Immature natural killer cell (primary cell): ENCODE data around the gene PIEZO2. TPM values are rescaled to one million over a fixed set of nuclear protein-coding genes. Genes with fewer than 3 reads are reported as not detected.
A peak's percentile ranks its signal among the peaks of the same experiment; 100 is the strongest.

Experiments used
- DNase-seq, 3 donors: peaks; one replicate each; pipeline ENCODE4 v3.0.0; 2022; ENCODE audit warnings: mixed read lengths in 1 of 3
- H3K27ac Mint-ChIP-seq, 6 donors: one replicate each; pipeline ENCODE4 v1.8.0; 2020; ENCODE audit warnings: mixed read lengths in 6 of 6, mild to moderate bottlenecking in 5 of 6, inconsistent platforms in 4 of 6, moderate library complexity in 3 of 6
- H3K27me3 Mint-ChIP-seq, 3 donors: one replicate each; pipeline ENCODE4 v1.8.0; 2020 to 2021; ENCODE audit warnings: low read depth in 3 of 3, mild to moderate bottlenecking in 3 of 3, mixed read lengths in 3 of 3, moderate library complexity in 3 of 3, inconsistent platforms in 1 of 3
- H3K36me3 Mint-ChIP-seq, 3 donors: one replicate each; pipeline ENCODE4 v1.8.0; 2020; ENCODE audit warnings: mixed read lengths in 3 of 3, inconsistent platforms in 2 of 3, mild to moderate bottlenecking in 2 of 3
- H3K4me1 Mint-ChIP-seq, 2 donors: one replicate each; pipeline ENCODE4 v1.8.0; 2020; ENCODE audit warnings: inconsistent platforms in 2 of 2, mild to moderate bottlenecking in 2 of 2, mixed read lengths in 2 of 2, moderate library complexity in 1 of 2
- H3K4me3 Mint-ChIP-seq, 5 donors: one replicate each; pipeline ENCODE4 v1.8.0; 2020; ENCODE audit warnings: mild to moderate bottlenecking in 5 of 5, mixed read lengths in 5 of 5, inconsistent platforms in 3 of 5, moderate library complexity in 3 of 5
- H3K9me3 Mint-ChIP-seq, 6 donors: one replicate each; pipeline ENCODE4 v1.8.0; 2020; ENCODE audit warnings: mild to moderate bottlenecking in 6 of 6, mixed read lengths in 6 of 6, inconsistent platforms in 4 of 6, moderate library complexity in 3 of 6
- polyA plus RNA-seq, 3 donors: library from polyadenylated mRNA; unstranded; fragments of 300-500 nt; fragmentation: Illumina TruSeq; gene quantifications; one replicate each; pipeline ENCODE4 v1.2.3, GENCODE V29; 2021

The PIEZO2 gene
- polyA plus RNA-seq, 3 donors from 2014 or later: not detected

DNA sequence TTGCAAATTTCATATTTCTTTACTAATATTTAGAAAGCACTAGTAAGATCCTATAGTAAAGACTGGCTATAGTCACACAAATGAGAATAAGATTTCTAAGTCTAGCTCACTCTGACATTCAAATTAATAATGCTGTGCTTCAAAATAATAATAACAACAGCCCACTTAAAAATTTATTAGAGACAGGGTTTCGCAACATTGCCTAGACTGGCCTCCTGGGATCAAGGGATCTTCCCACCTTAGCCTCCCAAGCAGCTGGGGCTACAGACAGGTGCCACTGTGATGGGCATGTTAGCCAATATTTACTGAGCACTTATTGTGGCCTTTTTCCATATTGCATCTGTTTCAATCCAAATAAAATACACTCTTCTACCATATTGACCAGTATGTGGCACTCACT, 96.1 kb downstream of the PIEZO2 start:
- H3K9me3 Mint-ChIP-seq: peaks cover 0 to 9% (median 2%) of the 10 kb centered on the region in 6 donors
- no peaks in the 10 kb centered on the region for H3K36me3 Mint-ChIP-seq
- no peak for DNase-seq
- no peak overlapping the region for H3K27ac Mint-ChIP-seq
- no peak overlapping the region for H3K4me3 Mint-ChIP-seq
- no peaks in the 10 kb centered on the region for H3K4me1 Mint-ChIP-seq
- no peaks in the 10 kb centered on the region for H3K27me3 Mint-ChIP-seq

DNA sequence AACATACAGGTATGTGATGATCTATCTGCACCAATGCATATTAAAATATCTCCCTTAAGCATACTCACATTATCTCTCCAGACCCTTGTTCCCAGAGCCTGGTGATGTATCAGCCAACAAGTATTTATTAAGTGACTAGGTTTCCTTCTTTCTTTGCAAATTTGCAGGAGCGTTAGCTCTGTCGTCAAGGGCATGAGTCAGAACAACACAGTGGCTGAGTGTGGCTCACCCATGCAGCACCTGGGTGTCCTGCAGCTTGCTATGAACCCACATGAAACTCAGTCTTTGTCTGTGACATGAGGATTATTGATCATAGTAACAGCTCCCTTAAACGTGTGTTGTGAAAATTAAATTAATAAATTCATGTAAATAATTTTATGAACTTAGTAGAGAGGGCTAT, 96.6 kb downstream of the PIEZO2 start:
- peaks cover 0 to 9% (median 2%) of the 10 kb centered on the region in 6 donors for H3K9me3 Mint-ChIP-seq
- H3K4me1 Mint-ChIP-seq: no peaks in the 10 kb centered on the region
- H3K27me3 Mint-ChIP-seq: no peaks in the 10 kb centered on the region
- no peak overlapping the region for H3K4me3 Mint-ChIP-seq
- no peak overlapping the region for H3K27ac Mint-ChIP-seq
- DNase-seq: no peak
- no peaks in the 10 kb centered on the region for H3K36me3 Mint-ChIP-seq

DNA sequence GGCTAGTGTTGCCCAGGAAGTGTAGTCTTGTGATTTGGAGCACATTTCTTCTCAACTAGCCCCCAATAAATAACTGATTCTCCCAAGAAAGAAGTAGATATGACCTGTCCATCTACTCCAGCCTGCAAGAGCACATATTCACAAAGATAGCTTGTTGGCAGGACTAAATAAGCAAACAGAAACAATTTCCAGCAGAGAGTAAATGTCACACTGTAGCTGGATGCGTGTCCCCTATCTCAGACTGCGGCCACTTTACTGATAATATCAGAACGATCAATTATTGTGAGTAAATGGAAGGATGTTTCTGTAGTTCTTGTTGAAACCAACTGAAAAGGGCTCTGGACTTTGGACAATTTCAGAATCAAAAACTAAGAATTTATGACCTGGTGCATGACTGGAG, 97.9 kb downstream of the PIEZO2 start:
- Mint-ChIP-seq H3K27ac (no peak overlapping the region), H3K36me3 (no peaks in the 10 kb centered on the region), H3K27me3 (no peaks in the 10 kb centered on the region), H3K9me3 (peaks cover 0 to 5% (median 1%) of the 10 kb centered on the region in 6 donors), H3K4me1 (no peaks in the 10 kb centered on the region), H3K4me3 (no peak overlapping the region)
- DNase-seq: no peak

DNA sequence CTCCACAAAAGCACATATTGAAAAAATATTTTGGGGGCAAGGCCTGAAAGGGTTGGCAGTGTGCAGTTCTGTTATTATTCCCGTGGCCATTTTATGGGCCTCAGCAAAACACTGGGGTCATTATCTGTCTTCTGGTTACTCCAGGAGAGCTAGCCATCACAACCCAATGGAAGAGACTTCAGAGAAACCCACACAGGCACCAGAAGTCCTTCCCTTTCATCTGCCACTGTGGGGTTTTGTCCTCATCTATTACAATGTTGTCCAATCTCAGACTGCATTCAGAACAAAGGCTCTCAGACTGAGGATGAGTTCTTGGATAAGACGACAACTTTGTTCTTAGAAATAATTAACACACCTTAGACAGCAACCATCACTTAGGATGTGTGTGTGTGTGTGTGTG, 98.4 kb downstream of the PIEZO2 start:
- Mint-ChIP-seq H3K27me3 (no peaks in the 10 kb centered on the region), H3K36me3 (no peaks in the 10 kb centered on the region), H3K4me1 (no peaks in the 10 kb centered on the region), H3K9me3 (peaks cover 0 to 5% (median 0%) of the 10 kb centered on the region in 6 donors), H3K4me3 (no peak overlapping the region), H3K27ac (no peak overlapping the region)
- DNase-seq: no peak

DNA sequence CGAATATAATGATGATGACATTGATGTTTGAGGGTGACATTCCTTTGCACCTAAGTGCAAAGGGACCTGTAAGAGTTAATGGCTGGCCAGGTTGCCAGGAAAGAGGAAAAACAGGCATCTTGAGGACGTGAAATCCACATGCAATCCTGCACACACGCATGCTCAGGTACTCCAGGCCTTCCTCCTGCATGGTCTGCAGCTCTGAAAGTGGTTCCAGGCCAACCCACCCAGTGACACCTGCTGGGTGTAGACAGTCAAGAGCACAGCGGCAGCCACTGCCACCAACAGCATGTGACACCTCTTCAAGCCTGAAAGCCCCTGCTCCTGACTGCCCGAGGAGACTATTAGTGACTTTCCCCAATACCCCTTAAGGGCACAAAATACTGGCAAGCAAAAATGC, 101.6 kb downstream of the PIEZO2 start:
- no peak for DNase-seq
- H3K27me3 Mint-ChIP-seq: no peaks in the 10 kb centered on the region
- no peaks in the 10 kb centered on the region for H3K4me1 Mint-ChIP-seq
- H3K27ac Mint-ChIP-seq: no peak overlapping the region
- H3K4me3 Mint-ChIP-seq: no peak overlapping the region
- H3K36me3 Mint-ChIP-seq: no peaks in the 10 kb centered on the region
- peaks cover 0 to 2% (median 0%) of the 10 kb centered on the region in 6 donors for H3K9me3 Mint-ChIP-seq

DNA sequence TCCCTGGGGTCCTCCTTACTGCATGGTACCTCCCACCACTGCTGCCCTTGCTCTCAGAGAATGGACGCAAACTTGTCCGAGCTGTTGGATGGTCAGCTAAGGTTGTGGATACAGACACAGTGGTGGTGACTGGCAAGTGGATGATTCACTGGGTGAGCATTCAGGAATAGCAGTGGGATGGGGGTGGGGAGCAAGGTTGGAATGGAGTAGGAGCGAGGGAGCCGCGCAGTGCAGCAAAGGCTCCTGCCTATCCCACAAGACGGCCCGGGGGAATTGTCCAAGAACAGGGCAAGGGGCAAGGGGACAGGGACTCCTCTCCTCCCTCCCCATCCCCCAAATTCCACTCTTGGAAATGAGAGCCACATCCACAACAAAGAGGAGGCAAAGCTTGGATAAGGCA, 102.2 kb downstream of the PIEZO2 start:
- H3K27ac Mint-ChIP-seq: no peak overlapping the region
- no peaks in the 10 kb centered on the region for H3K4me1 Mint-ChIP-seq
- H3K9me3 Mint-ChIP-seq: peaks cover 0 to 2% (median 0%) of the 10 kb centered on the region in 6 donors
- H3K36me3 Mint-ChIP-seq: no peaks in the 10 kb centered on the region
- DNase-seq: no peak
- no peak overlapping the region for H3K4me3 Mint-ChIP-seq
- peaks cover 0 to 1% (median 0%) of the 10 kb centered on the region in 3 donors for H3K27me3 Mint-ChIP-seq

DNA sequence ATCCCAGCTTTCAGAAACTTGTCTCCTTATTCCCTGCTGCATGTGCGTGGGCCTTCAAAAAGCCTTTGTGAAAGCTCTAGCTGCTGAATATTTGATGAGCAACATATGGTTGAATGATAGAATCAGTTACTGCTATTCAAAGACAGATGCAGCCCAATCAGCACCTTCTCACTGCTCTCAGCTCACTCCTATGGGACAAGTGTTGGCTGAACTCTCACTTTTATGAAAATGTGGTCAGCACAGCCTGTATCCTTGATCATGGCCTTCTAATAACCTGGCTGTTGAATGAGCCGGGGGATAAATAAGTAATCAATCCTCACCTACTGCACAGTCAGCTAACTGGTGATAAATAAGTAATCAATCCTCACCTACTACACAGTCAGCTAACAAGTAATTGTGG, 103.2 kb downstream of the PIEZO2 start:
- no peak for DNase-seq
- Mint-ChIP-seq H3K36me3 (no peaks in the 10 kb centered on the region), H3K9me3 (peaks cover 0 to 2% (median 0%) of the 10 kb centered on the region in 6 donors), H3K27me3 (peaks cover 0 to 2% (median 0%) of the 10 kb centered on the region in 3 donors), H3K4me1 (no peaks in the 10 kb centered on the region), H3K27ac (no peak overlapping the region), H3K4me3 (no peak overlapping the region)

DNA sequence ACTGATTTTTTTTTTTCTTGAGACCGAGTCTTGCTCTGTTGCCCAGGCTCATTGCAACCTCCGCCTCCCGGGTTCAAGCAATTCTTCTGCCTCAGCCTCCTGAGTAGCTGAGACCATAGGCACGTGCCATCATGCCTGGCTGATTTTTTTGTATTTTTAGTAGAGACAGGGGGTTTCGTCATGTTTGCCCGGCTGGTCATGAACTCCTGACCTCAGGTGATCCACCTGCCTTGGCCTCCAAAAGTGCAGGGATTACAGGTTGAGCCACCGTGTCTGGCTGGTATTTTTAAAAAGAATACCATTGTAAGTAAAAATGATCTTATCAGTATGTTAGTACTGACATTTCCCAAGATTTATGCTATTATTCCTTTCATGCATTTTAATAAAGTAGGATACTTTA, 105.7 kb downstream of the PIEZO2 start:
- H3K4me1 Mint-ChIP-seq: no peaks in the 10 kb centered on the region
- peaks cover 0 to 3% (median 0%) of the 10 kb centered on the region in 3 donors for H3K27me3 Mint-ChIP-seq
- DNase-seq: no peak
- H3K36me3 Mint-ChIP-seq: no peaks in the 10 kb centered on the region
- H3K27ac Mint-ChIP-seq: no peak overlapping the region
- no peak overlapping the region for H3K4me3 Mint-ChIP-seq
- peaks cover 0 to 2% (median 0%) of the 10 kb centered on the region in 6 donors for H3K9me3 Mint-ChIP-seq

DNA sequence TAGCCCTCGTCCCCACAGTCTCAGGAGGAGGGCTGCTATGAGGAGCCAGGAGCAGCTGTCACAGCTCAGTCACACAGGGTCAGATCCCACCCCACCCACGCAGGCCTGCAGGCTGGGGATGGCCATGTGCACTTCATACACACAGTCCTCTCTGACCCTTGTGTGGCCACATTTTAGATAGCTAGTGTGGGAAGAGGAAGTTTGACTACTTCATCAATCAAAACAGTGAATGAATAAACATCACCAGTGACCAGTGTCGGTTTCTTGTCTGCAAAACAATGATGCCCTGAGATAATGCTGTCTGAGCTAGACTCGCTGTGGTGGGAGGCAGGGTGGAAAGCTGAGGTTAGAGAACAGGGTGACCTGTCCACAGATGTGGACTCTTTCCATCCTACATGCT, 107.1 kb downstream of the PIEZO2 start:
- Mint-ChIP-seq H3K27me3 (peaks cover 0 to 3% (median 2%) of the 10 kb centered on the region in 3 donors), H3K9me3 (peaks cover 0 to 2% (median 0%) of the 10 kb centered on the region in 6 donors), H3K4me3 (no peak overlapping the region), H3K4me1 (no peaks in the 10 kb centered on the region), H3K27ac (no peak overlapping the region), H3K36me3 (no peaks in the 10 kb centered on the region)
- no peak for DNase-seq

DNA sequence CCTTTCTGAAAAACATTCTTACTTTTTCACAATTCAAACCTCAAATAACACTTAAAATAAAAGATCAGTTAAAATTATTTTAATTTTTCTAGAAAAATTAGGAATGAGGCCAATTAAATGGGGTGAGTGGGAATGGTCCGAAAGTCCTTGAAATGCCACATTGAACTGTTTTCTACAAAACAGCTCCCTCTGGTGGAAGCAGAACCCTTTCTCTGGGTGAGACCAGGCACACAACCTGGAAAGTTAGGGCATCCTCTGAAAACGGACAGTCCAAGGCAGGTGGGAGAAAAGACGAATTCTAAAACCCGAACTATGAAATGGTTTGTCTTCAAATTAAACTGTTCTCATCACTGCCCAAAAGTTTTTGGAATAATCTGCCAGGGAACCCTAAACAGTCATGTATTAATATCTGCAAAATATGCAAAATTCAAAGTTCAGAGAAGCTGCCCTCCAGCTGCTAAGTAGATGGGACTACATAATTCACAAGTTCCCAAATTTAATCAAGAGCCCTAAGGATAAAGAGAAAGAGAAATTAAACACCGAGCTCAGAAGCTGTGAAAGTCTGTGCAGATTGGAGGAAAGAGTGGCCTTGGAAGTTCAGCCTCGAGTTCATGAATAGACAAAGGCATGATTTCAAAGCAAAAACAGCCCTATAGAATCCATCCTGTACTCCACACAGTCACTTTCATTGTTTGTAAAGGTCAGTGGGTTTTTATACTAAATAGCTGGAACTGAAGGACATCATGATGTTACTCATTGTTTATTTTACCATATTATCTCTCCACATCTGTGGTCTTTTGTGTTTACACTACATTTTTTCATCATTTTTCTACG, 108.3 kb downstream of the PIEZO2 start:
- H3K4me3 Mint-ChIP-seq: no peak overlapping the region
- no peak overlapping the region for H3K27ac Mint-ChIP-seq
- no peaks in the 10 kb centered on the region for H3K4me1 Mint-ChIP-seq
- H3K9me3 Mint-ChIP-seq: peaks cover 0 to 2% (median 0%) of the 10 kb centered on the region in 6 donors
- peaks cover 2 to 3% (median 2%) of the 10 kb centered on the region in 3 donors for H3K27me3 Mint-ChIP-seq
- no peaks in the 10 kb centered on the region for H3K36me3 Mint-ChIP-seq
- DNase-seq: peak in 1 of 3 donors; percentile 7

DNA sequence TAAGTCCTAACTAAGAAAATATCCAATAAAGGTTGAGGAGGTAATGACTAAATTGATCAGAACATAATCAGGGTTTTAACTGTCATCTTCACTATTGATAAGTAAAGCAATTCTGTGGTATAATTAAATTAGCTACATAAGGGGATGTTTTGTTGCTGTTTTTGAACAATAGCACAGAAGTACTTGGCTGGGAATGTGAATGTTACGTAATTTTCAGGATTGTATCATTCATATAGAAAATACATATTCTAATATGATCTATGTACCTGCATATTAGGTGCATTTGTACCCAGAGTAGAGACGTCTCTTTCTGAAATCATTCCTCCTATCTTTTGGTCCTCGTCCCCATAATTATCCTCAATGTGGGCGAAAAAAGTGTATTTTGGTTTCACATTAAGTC, 109.0 kb downstream of the PIEZO2 start:
- H3K36me3 Mint-ChIP-seq: no peaks in the 10 kb centered on the region
- peaks cover 2 to 3% (median 2%) of the 10 kb centered on the region in 3 donors for H3K27me3 Mint-ChIP-seq
- no peaks in the 10 kb centered on the region for H3K4me1 Mint-ChIP-seq
- peaks cover 0 to 2% (median 0%) of the 10 kb centered on the region in 6 donors for H3K9me3 Mint-ChIP-seq
- no peak overlapping the region for H3K27ac Mint-ChIP-seq
- no peak for DNase-seq
- no peak overlapping the region for H3K4me3 Mint-ChIP-seq

DNA sequence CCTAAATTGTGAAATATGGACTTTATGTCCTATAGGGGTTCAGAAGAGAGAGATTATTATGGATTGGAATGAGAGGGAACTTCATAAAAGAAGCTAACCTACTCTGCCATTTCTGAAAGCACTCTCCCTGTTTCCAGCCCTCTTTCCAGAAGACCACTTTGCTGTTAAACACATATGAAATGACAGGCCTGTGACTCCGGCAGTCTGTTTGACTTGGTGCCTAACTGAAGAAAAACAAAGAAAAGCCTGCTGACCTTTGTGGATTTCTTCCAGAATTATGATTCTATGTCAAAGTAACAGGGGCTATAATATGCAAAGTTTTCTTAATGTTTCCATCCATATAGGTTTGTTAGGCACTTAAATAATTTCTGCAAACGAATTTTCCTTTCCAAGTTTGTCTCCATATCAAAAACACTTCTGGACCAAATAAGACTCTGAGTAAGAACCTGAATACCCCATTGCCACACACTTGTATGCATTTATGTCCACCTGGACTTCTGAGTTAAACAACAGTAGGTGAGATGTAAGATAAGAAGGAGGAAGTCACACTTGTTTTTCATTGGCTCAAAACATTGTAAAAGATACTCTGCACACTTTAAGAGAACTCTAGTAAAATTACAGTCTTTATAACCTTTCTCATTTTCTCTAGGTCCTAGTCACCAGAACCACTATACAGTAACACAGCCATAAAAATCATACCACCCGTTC, 111.7 kb downstream of the PIEZO2 start:
- Mint-ChIP-seq H3K4me3 (no peak overlapping the region), H3K36me3 (no peaks in the 10 kb centered on the region), H3K9me3 (no peaks in the 10 kb centered on the region), H3K4me1 (no peaks in the 10 kb centered on the region), H3K27ac (no peak overlapping the region), H3K27me3 (peaks cover 2 to 3% (median 2%) of the 10 kb centered on the region in 3 donors)
- no peak for DNase-seq

DNA sequence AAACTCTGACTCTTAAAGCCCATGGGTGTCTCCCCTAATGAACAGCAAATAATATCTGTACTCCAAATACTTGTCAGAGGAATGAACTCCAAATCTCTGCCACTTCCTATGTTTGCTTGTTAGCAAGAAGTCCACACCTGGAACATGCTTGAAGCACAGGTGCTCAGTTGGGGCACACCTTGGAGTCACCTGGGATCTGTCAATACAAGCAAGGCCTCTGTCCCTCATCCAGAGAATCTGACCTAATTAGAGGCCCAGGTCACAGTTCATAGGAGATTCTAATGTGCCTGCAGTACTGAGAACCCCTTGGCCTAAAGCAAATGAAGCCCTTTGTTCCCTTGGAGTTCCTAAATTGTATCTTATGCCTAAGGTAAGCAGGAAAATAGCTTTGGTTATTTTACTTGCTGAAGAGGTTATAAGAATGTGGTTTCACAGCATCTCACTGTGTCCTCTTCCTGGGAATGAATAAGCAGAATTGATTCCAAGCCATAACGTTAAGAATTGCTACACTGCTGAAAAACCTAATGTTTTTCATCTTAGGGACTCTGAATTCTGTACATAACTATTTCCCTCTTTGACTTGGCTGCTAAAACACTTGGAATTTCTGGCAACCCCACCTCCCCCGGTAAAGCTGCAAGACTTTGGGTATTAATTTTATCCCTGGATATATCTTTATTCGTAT, 113.4 kb downstream of the PIEZO2 start:
- Mint-ChIP-seq H3K27me3 (peaks cover 1 to 2% (median 2%) of the 10 kb centered on the region in 3 donors), H3K36me3 (no peaks in the 10 kb centered on the region), H3K9me3 (no peaks in the 10 kb centered on the region), H3K27ac (no peak overlapping the region), H3K4me3 (no peak overlapping the region), H3K4me1 (no peaks in the 10 kb centered on the region)
- no peak for DNase-seq

DNA sequence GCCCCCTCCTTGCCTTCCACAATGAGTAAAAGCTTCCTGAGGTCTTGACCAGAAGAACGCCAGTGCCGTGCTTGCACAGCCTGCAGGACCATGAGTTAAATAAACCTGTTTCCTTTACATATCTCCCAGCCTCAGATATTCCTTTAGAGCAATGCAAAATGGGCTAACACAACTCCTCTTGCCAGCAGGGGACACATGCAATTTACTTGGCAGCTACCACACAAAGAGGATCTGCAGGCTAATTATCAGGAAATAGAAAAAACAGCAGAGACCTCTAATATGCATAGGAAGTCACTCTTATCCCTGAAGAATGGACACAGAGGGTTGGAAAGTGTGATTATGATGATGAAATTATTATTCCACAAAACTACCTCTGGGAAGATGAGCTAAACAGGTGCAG, 114.0 kb downstream of the PIEZO2 start:
- H3K4me3 Mint-ChIP-seq: no peak overlapping the region
- H3K9me3 Mint-ChIP-seq: no peaks in the 10 kb centered on the region
- no peak for DNase-seq
- peaks cover 1 to 2% (median 2%) of the 10 kb centered on the region in 3 donors for H3K27me3 Mint-ChIP-seq
- no peaks in the 10 kb centered on the region for H3K4me1 Mint-ChIP-seq
- no peaks in the 10 kb centered on the region for H3K36me3 Mint-ChIP-seq
- no peak overlapping the region for H3K27ac Mint-ChIP-seq
